ENCODE results near the gene CYFIP1. TPM values are rescaled to one million over a fixed set of nuclear protein-coding genes. Genes with fewer than 3 reads are reported as not detected.
"Not testable (repeated sequence)": the region's sequence is repeated elsewhere in the genome, so short reads cannot be mapped to it uniquely, and the experiment has no call there.

CYFIP1 gene
- total and polyA plus RNA-seq, 5 donors: 12.2 to 42.5 (median 35.3) TPM

DNA sequence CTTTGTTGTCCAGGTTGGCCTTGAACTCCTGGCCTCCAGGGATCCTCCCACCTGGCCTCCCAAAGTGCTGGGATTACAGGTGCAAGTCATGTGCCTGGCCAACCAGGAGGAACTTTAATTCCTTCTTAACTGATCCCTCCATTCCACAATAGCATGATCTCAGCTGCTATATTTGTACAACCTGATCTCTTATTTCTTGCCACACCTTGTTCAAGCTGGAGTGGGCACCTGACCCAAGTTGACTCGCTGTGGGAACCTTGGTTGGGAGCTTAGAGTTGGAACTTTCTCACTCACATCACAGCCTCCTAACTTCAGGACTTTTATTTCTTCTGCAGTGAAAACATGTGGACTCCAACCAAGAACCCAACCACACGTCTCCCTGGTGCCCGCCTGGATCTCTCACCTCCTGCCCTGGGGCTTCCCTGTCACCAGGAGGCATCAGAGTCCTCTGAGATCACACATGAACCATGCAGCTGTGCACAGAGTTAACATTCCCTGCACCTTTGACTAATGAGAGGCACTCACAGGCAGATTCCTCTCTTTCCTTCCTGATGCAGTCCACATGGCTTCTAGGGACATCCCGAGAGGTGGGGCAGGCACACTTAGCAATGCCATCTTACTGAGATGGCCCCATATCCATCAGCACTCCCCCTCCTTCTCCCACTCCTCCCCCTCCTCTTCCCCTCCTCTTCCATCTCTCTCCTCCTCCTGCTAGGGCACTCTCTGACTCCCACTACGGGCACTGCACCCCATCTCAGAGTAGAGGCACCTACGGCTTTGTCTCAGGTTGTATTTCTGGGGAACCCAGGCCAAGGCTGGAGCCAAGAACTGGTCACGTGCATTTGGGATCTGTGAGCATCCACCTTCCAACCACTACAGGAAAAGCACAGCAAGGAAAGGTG is 9.7 kb upstream of the CYFIP1 start:
- Histone ChIP-seq H3K4me3 (ENCODE audit: low read length) (no peak overlapping the region), H3K9me3 (ENCODE audit: control insufficient read depth, low read length) (no peaks in the 10 kb centered on the region), H3K27ac (ENCODE audit: low read length) (no peak overlapping the region), H3K4me1 (ENCODE audit: control insufficient read depth, insufficient read depth, low read length) (no peaks in the 10 kb centered on the region), H3K27me3 (ENCODE audit: control insufficient read depth, insufficient read depth) (no peaks in the 10 kb centered on the region)
- intact Hi-C loops (cut with DNase I): loop anchor here in 1 of 4 donors (10.0 kb wide), 1 partner anchor 55 kb away; no protein-coding TSS in a partner anchor
- 77% methylated on average over 7 of the region's 7 CpGs for WGBS
- ATAC-seq (no peak), DNase-seq (no peak)

DNA sequence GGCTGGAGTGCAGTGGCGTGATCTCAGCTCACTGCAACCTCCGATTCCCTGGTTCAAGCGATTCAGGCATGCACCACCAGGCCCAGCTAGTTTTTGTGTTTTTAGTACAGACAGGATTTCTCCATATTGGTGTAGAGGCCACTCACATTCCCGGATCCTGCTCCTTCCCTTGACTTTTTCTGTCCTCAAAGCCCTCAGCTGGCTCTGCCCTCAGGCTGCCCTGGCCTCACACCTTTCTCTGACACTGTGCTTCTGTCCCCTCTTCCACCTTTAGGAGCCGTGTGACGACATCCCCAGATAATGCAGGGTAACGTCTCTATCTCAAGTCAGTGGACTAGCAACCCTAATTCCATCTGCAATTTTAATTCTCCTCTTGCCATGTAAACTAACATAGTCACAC is 8.6 kb upstream of the CYFIP1 start:
- 83% methylated on average over 7 of the region's 7 CpGs for WGBS
- H3K27me3 ChIP-seq (ENCODE audit: control insufficient read depth, insufficient read depth): no peaks in the 10 kb centered on the region
- H3K27ac ChIP-seq (ENCODE audit: low read length): no peak overlapping the region
- H3K4me3 ChIP-seq (ENCODE audit: low read length): no peak overlapping the region
- no peaks in the 10 kb centered on the region for H3K9me3 ChIP-seq (ENCODE audit: control insufficient read depth, low read length)
- ATAC-seq (no peak), DNase-seq (no peak)
- intact Hi-C loops (cut with DNase I): no loop called here
- H3K4me1 ChIP-seq (ENCODE audit: control insufficient read depth, insufficient read depth, low read length): no peaks in the 10 kb centered on the region

DNA sequence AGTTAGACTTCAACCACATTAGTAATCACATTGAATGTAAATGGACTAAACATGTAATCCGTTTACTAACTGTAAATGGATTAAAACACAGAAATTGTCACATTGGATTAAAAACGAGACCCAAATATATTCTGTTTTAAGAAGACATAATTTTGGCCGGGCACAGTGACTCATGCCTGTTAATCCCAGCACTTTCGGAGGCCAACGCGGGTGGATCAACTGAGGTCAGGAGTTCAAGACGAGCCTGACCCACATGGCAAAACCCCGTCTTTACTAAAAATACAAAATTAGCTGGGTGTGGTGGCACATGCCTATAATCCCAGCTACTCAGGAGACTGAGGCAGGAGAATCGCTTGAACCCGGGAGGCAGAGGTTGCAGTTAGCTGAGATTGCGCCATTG is 1.8 kb upstream of the CYFIP1 start:
- H3K4me1 ChIP-seq (ENCODE audit: control insufficient read depth, insufficient read depth, low read length); H3K27ac ChIP-seq (ENCODE audit: low read length); H3K4me3 ChIP-seq (ENCODE audit: low read length); H3K27me3 ChIP-seq (ENCODE audit: control insufficient read depth, insufficient read depth); H3K9me3 ChIP-seq (ENCODE audit: control insufficient read depth, low read length); ATAC-seq; DNase-seq: not testable (repeated sequence)
- intact Hi-C loops (cut with DNase I): loop anchor here in 1 of 4 donors (5.0 kb wide), 1 partner anchor 35 kb away; no protein-coding TSS in a partner anchor
- 92% methylated on average over 11 of the region's 11 CpGs for WGBS

DNA sequence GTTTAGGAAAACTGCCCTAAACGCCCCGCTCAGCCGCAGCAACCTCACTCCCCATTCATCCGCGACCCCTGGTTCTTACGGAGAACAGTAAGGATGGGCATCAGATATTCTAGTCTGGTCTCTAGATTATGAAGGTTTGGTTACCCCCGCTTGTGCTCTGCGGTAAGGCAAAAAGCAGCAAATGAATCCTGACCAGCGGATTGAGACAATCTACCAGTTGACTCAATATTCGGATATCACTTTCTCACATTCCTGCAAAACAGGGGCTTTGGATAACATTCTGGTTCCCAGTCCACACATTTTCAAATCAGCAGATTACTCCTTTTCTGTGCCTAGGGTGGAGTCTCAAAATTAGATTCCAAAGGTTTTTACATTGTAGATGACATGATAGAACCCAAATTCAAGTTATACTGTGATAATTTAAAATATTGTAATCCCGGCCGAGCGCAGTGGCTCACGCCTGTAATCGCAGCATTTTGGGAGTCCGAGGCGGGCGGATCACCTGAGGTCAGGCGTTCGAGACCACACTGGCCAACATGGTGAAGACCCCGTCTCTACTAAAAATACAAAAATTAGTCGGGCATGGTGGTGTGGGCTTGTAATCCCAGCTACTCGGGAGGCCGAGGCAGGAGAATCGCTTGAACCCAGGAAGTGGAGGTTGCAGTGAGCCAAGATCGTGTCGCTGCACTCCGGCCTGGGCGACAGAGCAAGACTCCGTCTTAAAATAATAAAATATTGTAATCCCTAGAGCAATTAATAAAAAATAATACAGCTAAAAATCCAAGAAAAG is 1.1 kb upstream of the CYFIP1 start:
- DNase-seq (peak in 2 of 3 donors; percentile 57 to 59), ATAC-seq (no peak)
- Histone ChIP-seq H3K27me3 (ENCODE audit: control insufficient read depth, insufficient read depth) (no peaks in the 10 kb centered on the region), H3K27ac (ENCODE audit: low read length) (no peak overlapping the region), H3K9me3 (ENCODE audit: control insufficient read depth, low read length) (no peaks in the 10 kb centered on the region), H3K4me1 (ENCODE audit: control insufficient read depth, insufficient read depth, low read length) (no peaks in the 10 kb centered on the region), H3K4me3 (ENCODE audit: low read length) (peak overlapping the region; percentile 98)
- WGBS: 70% methylated on average over 30 of the region's 30 CpGs
- intact Hi-C loops (cut with DNase I): loop anchor here in 1 of 4 donors (5.0 kb wide), 1 partner anchor 36 kb away; no protein-coding TSS in a partner anchor

DNA sequence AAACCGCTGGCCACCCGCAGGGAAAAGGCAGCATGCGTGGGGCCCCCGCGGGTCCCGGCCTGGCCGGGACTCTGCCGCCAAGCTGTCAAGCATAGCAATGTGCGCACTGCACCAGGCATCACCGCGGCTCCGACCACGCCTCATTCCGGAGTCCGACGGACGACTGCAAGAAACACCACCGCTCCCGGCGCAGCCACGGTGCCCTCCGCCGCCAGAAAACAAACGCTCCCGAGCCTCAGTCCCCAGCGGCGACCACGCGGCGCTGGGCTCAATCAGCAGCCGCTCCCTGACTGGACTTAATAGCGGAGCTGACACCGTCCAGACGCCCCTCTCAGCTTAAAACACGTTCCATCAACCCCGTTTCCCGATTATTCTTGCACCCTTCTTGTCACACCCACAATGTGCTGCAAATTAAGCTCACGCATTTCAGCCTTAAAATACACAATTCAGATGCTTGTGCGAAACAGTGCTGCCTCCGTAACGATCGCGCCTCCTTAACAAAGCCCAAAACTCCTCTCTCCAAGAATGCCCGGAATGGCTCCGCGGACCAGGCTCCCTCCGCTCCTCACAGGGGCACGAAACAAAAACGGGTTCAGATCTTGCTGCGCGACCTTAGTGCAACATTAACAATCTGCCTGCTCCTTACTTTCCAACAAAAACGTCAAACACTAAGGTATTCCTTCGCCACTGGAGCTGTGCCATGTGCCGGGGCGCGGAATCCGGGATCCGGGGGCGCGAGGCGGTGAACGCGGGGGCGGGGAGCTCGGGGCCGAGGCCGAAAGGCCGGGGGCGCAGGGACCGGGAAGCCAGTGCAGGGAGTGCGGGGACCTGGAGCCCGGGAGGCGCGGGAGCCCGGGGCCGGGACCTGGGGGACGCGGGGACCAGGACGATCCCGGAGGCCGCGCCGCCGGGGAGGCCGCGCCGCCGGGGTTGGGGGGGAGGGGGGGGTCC is 655 bp downstream of the CYFIP1 start:
- Histone ChIP-seq H3K4me1 (ENCODE audit: control insufficient read depth, insufficient read depth, low read length) (no peaks in the 10 kb centered on the region), H3K27me3 (ENCODE audit: control insufficient read depth, insufficient read depth) (no peaks in the 10 kb centered on the region), H3K9me3 (ENCODE audit: control insufficient read depth, low read length) (no peaks in the 10 kb centered on the region), H3K27ac (ENCODE audit: low read length) (peak overlapping the region; percentile 75), H3K4me3 (ENCODE audit: low read length) (peak overlapping the region; percentile 98)
- DNase-seq (peak; percentile 66 to 85 (median 82)), ATAC-seq (peak; percentile 65 to 67)
- WGBS: under 1% methylated on average over 88 of the region's 88 CpGs
- intact Hi-C loops (cut with DNase I): loop anchor here in 1 of 4 donors (5.0 kb wide), 1 partner anchor 38 kb away; no protein-coding TSS in a partner anchor

DNA sequence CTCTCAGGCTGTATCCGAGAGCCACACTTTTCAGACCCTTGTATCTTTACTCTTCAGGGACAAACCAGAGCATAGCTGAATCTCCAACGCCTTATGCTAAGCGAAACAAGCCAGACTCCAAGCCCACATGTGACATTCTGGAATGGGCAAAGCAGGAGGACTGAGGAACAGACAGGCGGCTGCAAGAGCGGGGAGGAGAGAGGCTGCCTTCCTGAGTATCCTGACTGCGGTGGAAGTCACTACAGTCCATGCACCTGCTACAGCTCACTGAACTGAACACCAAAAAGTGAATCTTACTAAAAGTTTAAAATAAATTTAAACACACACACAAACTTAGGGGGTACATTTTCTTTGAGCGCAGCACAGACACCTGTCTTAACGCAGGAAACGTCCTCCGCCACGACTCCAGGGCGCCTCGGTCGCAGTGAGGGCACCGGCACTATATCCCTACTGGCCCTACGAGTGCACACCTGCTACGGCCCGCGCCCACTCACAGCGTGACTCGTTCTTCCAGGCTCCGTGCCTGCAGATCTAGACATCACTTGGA is 1.4 kb downstream of the CYFIP1 start:
- DNase-seq (no peak), ATAC-seq (peak in 1 of 2 donors; percentile 11)
- WGBS: 14% methylated on average over 22 of the region's 22 CpGs
- no peaks in the 10 kb centered on the region for H3K9me3 ChIP-seq (ENCODE audit: control insufficient read depth, low read length)
- no peaks in the 10 kb centered on the region for H3K27me3 ChIP-seq (ENCODE audit: control insufficient read depth, insufficient read depth)
- no peaks in the 10 kb centered on the region for H3K4me1 ChIP-seq (ENCODE audit: control insufficient read depth, insufficient read depth, low read length)
- H3K27ac ChIP-seq (ENCODE audit: low read length): no peak overlapping the region
- H3K4me3 ChIP-seq (ENCODE audit: low read length): peak overlapping the region; percentile 98
- intact Hi-C loops (cut with DNase I): no loop called here

DNA sequence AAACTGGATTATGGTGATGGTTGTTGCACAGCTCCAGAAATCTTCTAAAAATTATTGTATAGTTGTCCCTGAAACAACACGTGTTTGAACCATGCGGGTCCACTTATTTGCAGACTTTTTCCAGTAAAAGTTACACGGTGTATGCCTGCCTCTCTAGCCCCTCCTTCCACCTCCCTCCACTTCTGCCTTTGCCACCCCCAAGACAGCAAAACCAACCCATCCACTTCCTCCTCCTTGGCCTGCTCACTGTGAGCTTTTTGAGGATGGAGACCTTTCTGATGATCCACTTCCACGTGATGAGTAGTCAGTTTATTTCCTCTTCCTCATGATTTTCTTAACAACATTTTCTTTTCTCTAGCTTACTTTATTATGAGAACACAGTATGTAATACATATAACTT is 5.4 kb downstream of the CYFIP1 start:
- no peaks in the 10 kb centered on the region for H3K27me3 ChIP-seq (ENCODE audit: control insufficient read depth, insufficient read depth)
- peak; percentile 39 to 55 for ATAC-seq
- H3K27ac ChIP-seq (ENCODE audit: low read length): no peak overlapping the region
- intact Hi-C loops (cut with DNase I): no loop called here
- 64% methylated on average over 4 of the region's 4 CpGs for WGBS
- H3K4me3 ChIP-seq (ENCODE audit: low read length): no peak overlapping the region
- no peak for DNase-seq
- H3K4me1 ChIP-seq (ENCODE audit: control insufficient read depth, insufficient read depth, low read length): no peaks in the 10 kb centered on the region
- no peaks in the 10 kb centered on the region for H3K9me3 ChIP-seq (ENCODE audit: control insufficient read depth, low read length)

DNA sequence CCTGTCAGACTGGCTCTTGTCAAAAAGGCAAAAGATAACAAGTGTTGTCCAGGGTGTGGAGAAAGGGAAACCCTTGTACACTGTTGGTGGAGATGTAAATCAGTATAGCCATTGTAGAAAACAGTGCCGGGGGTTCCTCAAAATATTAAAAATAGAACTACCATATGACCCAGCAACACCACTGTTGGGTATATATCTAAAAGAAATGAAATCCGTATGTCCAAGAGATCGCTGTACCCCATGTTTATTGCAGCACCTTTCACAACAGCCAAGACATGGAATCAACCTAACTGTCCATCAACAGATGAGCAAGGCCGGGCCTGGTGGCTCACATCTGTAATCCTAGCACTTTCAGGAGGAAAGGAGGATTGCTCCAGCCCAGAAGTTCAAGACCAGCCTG is 6.2 kb downstream of the CYFIP1 start:
- Histone ChIP-seq H3K27me3 (ENCODE audit: control insufficient read depth, insufficient read depth) (no peaks in the 10 kb centered on the region), H3K9me3 (ENCODE audit: control insufficient read depth, low read length) (no peaks in the 10 kb centered on the region), H3K4me3 (ENCODE audit: low read length) (no peak overlapping the region), H3K27ac (ENCODE audit: low read length) (no peak overlapping the region), H3K4me1 (ENCODE audit: control insufficient read depth, insufficient read depth, low read length) (no peaks in the 10 kb centered on the region)
- 75% methylated on average over 4 of the region's 4 CpGs for WGBS
- intact Hi-C loops (cut with DNase I): no loop called here
- ATAC-seq: no peak
- DNase-seq: no peak

DNA sequence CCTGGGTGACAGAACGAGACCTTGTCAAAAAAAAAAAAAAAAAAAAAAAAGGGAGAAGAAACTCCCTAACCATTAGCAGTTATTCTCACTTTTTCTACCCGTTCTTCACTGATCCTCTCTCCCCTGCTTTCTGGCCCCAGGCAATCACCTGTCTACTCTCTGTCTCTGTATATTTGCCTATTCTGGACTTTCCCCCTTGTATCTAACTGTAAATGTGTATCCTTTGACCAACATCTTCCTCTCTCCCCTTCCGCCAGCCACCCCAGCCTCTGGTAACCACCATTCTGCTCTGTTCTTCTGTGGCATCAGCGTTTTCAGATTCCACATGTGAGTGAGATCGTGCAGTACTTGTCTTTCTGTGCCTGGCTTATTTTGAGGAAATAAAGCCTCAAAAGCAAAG is 6.9 kb downstream of the CYFIP1 start:
- Histone ChIP-seq H3K27ac (ENCODE audit: low read length) (no peak overlapping the region), H3K4me1 (ENCODE audit: control insufficient read depth, insufficient read depth, low read length) (no peaks in the 10 kb centered on the region), H3K4me3 (ENCODE audit: low read length) (no peak overlapping the region), H3K27me3 (ENCODE audit: control insufficient read depth, insufficient read depth) (no peaks in the 10 kb centered on the region), H3K9me3 (ENCODE audit: control insufficient read depth, low read length) (no peaks in the 10 kb centered on the region)
- intact Hi-C loops (cut with DNase I): no loop called here
- 65% methylated on average over 5 of the region's 5 CpGs for WGBS
- DNase-seq (no peak), ATAC-seq (no peak)

DNA sequence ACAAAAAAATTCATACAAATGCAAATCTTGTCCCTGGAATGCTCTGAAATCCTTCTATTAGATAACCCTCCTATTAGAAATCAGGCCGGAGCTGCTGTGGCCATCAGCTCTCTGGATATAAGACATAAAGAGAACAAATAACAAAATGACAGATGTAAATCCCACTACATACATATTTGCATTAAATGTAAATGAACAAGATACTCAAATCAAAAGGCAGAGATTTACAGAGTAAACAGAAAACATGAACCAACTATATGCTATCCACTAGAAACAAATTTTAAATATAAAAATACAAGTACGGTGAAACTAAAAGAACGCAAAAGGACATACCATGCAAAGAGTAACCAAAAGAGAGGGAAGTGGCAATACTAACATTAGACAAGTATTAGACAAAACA is 10.7 kb downstream of the CYFIP1 start:
- 98% methylated on average over 3 of the region's 3 CpGs for WGBS
- intact Hi-C loops (cut with DNase I): no loop called here

More for the DNA sequence above, 10.7 kb downstream of the CYFIP1 start:
- Histone ChIP-seq H3K27me3 (ENCODE audit: control insufficient read depth, insufficient read depth) (no peaks in the 10 kb centered on the region), H3K9me3 (ENCODE audit: control insufficient read depth, low read length) (no peaks in the 10 kb centered on the region), H3K4me1 (ENCODE audit: control insufficient read depth, insufficient read depth, low read length) (peaks cover 2% of the 10 kb centered on the region), H3K27ac (ENCODE audit: low read length) (no peak overlapping the region), H3K4me3 (ENCODE audit: low read length) (no peak overlapping the region)
- ATAC-seq: no peak
- no peak for DNase-seq
